IMR-90 (cell line): Measurements from ENCODE around the gene GLT1D1. TPM values are rescaled to one million over a fixed set of nuclear protein-coding genes. Genes with fewer than 3 reads are reported as not detected.

Source experiments
- ATAC-seq: fragments of 200-7000 bp; cut with Tn5 transposase; 2 replicates; pipeline ENCODE4 v1.9.1; 2020; ENCODE audit warnings: low read depth, mild to moderate bottlenecking, moderate library complexity
- BruUV-seq: library from RNA; stranded (reverse); fragments of 400-500 nt; replicated peaks from 2 replicates; lab custom pipeline; 2021; lab: Mats Ljungman, UMichigan
- CTCF ChIA-PET: fragments of 300-600 bp; formaldehyde crosslinking; extraction: SDS; loops from one replicate; lab custom pipeline; 2021; ENCODE audit warnings: antibody characterized with exemption; lab: Yijun Ruan, JAX
- POLR2A ChIA-PET: fragments of 300-600 bp; sonication (Branson Sonifier 250); formaldehyde crosslinking; loops from one replicate; lab custom pipeline; 2022; ENCODE audit warnings: antibody characterized with exemption; ENCODE audit not compliant: unreplicated experiment; lab: Charles Lee
- DNase-seq: peaks from one replicate; pipeline ENCODE4 v3.0.0; 2013
- H2AFZ ChIP-seq: replicated peaks from 2 replicates; pipeline ENCODE3; 2013; ENCODE audit warnings: low read length, mild to moderate bottlenecking; ENCODE audit not compliant: poor library complexity
- H2AK5ac ChIP-seq: 2 replicates; pipeline ENCODE4 v1.6.1; 2013; ENCODE audit warnings: low read depth, low read length, inconsistent platforms
- H2AK9ac ChIP-seq: replicated peaks from 2 replicates; pipeline ENCODE3; 2013; ENCODE audit warnings: mild to moderate bottlenecking, low read depth, low read length, moderate library complexity; ENCODE audit not compliant: poor library complexity
- H2BK120ac ChIP-seq: 2 replicates; pipeline ENCODE4 v1.6.1; 2013; ENCODE audit warnings: low read depth, low read length, inconsistent platforms
- H2BK15ac ChIP-seq: 3 replicates; pipeline ENCODE4 v1.6.1; 2013; ENCODE audit warnings: low read depth, low read length, inconsistent platforms
- H2BK20ac ChIP-seq: 2 replicates; pipeline ENCODE4 v1.6.1; 2013; ENCODE audit warnings: low read depth, mild to moderate bottlenecking, inconsistent platforms, low read length, moderate library complexity
- H2BK5ac ChIP-seq: 2 replicates; pipeline ENCODE4 v1.6.1; 2013; ENCODE audit warnings: mild to moderate bottlenecking, low read depth, low read length, inconsistent platforms; ENCODE audit not compliant: poor library complexity, severe bottlenecking
- H3K14ac ChIP-seq: replicated peaks from 2 replicates; pipeline ENCODE4 v1.6.1; 2013; ENCODE audit warnings: low read depth, low read length, inconsistent platforms
- H3K18ac ChIP-seq: 2 replicates; pipeline ENCODE4 v1.6.1; 2013; ENCODE audit warnings: low read depth, low read length, control low read depth
- H3K23ac ChIP-seq: 2 replicates; pipeline ENCODE4 v1.6.1; 2013; ENCODE audit warnings: low read depth, low read length, inconsistent platforms
- H3K27ac ChIP-seq: 2 replicates; pipeline ENCODE4 v1.5.1; 2013; ENCODE audit warnings: mild to moderate bottlenecking, control low read depth, low read length; ENCODE audit not compliant: insufficient read depth
- H3K27me3 ChIP-seq: 2 replicates; pipeline ENCODE4 v1.6.1; 2013; ENCODE audit warnings: low read length; ENCODE audit not compliant: control insufficient read depth, insufficient read depth
- H3K36me3 ChIP-seq: 2 replicates; pipeline ENCODE4 v1.6.1; 2013; ENCODE audit warnings: low read length, mixed read lengths; ENCODE audit not compliant: control insufficient read depth, insufficient read depth
- H3K4ac ChIP-seq: 2 replicates; pipeline ENCODE4 v1.6.1; 2013; ENCODE audit warnings: low read depth, low read length, inconsistent platforms
- H3K4me1 ChIP-seq: 2 replicates; pipeline ENCODE4 v1.6.1; 2013; ENCODE audit warnings: low read length, mixed read lengths; ENCODE audit not compliant: control insufficient read depth, insufficient read depth
- H3K4me2 ChIP-seq: 2 replicates; pipeline ENCODE4 v1.6.1; 2013; ENCODE audit warnings: low read depth, mild to moderate bottlenecking, control low read depth, low read length, moderate library complexity
- H3K4me3 ChIP-seq: 2 replicates; pipeline ENCODE4 v1.5.1; 2013; ENCODE audit warnings: low read depth, mild to moderate bottlenecking, control low read depth, low read length, moderate library complexity; ENCODE audit not compliant: insufficient read depth
- H3K56ac ChIP-seq: 2 replicates; pipeline ENCODE4 v1.6.1; 2013; ENCODE audit warnings: low read length, inconsistent platforms; ENCODE audit not compliant: insufficient read depth; ENCODE audit errors: extremely low read depth
- H3K79me1 ChIP-seq, 2 experiments: 2 replicates each; pipeline ENCODE4 v1.6.1; 2013; ENCODE audit warnings: low read length in 2 of 2, inconsistent platforms in 1 of 2, low read depth in 1 of 2
- H3K9ac ChIP-seq: 2 replicates; pipeline ENCODE4 v1.6.1; 2013; ENCODE audit warnings: low read depth, low read length, control low read depth
- H3K9me1 ChIP-seq: 2 replicates; pipeline ENCODE4 v1.6.1; 2013; ENCODE audit warnings: low read length, inconsistent platforms; ENCODE audit not compliant: insufficient read depth
- H3K9me3 ChIP-seq: 2 replicates; pipeline ENCODE4 v1.6.1; 2013; ENCODE audit warnings: low read length; ENCODE audit not compliant: control insufficient read depth, insufficient read depth
- H4K20me1 ChIP-seq: 2 replicates; pipeline ENCODE4 v1.6.1; 2013; ENCODE audit warnings: low read length, inconsistent platforms; ENCODE audit not compliant: insufficient read depth
- H4K5ac ChIP-seq: 2 replicates; pipeline ENCODE4 v1.6.1; 2013; ENCODE audit warnings: mild to moderate bottlenecking, low read depth, low read length, control low read depth
- H4K8ac ChIP-seq, 2 experiments: 2 replicates each; pipeline ENCODE4 v1.6.1; 2013; ENCODE audit warnings: low read depth in 2 of 2, low read length in 2 of 2, control low read depth in 1 of 2, inconsistent platforms in 1 of 2
- H4K91ac ChIP-seq: 2 replicates; pipeline ENCODE4 v1.6.1; 2013; ENCODE audit warnings: low read depth, low read length, inconsistent platforms; ENCODE audit not compliant: insufficient read depth
- BHLHE40 ChIP-seq: fragments of 150-350 bp; IDR thresholded peaks from 2 replicates; pipeline ENCODE4 v1.6.1; 2016; ENCODE audit warnings: mild to moderate bottlenecking, low read depth, low read length
- CEBPB ChIP-seq: IDR thresholded peaks from 2 replicates; pipeline ENCODE4 v1.6.1; 2012; ENCODE audit warnings: low read depth, low read length, improper control_type of control experiment
- MAFK ChIP-seq: IDR thresholded peaks from 2 replicates; pipeline ENCODE4 v1.6.1; 2012; ENCODE audit warnings: low read depth, low read length, improper control_type of control experiment
- NFE2L2 ChIP-seq: fragments of 150-350 bp; IDR thresholded peaks from 2 replicates; pipeline ENCODE4 v1.6.1; 2016; ENCODE audit warnings: low read depth, mild to moderate bottlenecking, low read length
- POLR2A ChIP-seq: IDR thresholded peaks from 2 replicates; pipeline ENCODE4 v1.6.1; 2012; ENCODE audit warnings: mild to moderate bottlenecking, low read depth, low read length
- RCOR1 ChIP-seq: IDR thresholded peaks from 2 replicates; pipeline ENCODE4 v1.6.1; 2012; ENCODE audit warnings: mild to moderate bottlenecking, low read length, improper control_type of control experiment; ENCODE audit not compliant: insufficient replicate concordance
- SMC3 ChIP-seq: fragments of 150-350 bp; IDR thresholded peaks from 2 replicates; pipeline ENCODE4 v1.6.1; 2016; ENCODE audit warnings: low read depth, mild to moderate bottlenecking, antibody characterized with exemption, low read length, moderate library complexity
- WGBS, 2 experiments: methylation state at CpG; one replicate each; pipeline versions ENCODE4 v1.1.5 to v1.1.7; 2013; ENCODE audit warnings: missing lambda C conversion rate in 2 of 2; ENCODE audit not compliant: insufficient read length in 1 of 2; ENCODE audit errors: extremely low coverage in 2 of 2; 5-methylcytosine and 5-hydroxymethylcytosine counted together
- dilution Hi-C: fragments of 300-500 bp; cut with HindIII; formaldehyde crosslinking; loops from one replicate; pipeline ENCODE4 v1.14.3; 2018; ENCODE audit warnings: low sequenced_read_pairs; ENCODE audit not compliant: unreplicated experiment
- in situ Hi-C: fragments of 300-500 bp; cut with MboI; formaldehyde crosslinking; loops from 3 replicates; pipeline ENCODE4 v1.14.3; 2019; ENCODE audit warnings: low sequenced_read_pairs, inconsistent platforms, mixed read lengths
- intact Hi-C: fragments of 100-400 bp; cut with micrococcal nuclease; formaldehyde crosslinking; loops from 2 replicates; pipeline ENCODE4 v1.10.0; 2022
- polyA plus RNA-seq, 3 experiments: library from polyadenylated mRNA; depleted of rRNA; stranded (reverse); fragments of >200 nt; gene quantifications; 2 replicates each; pipeline ENCODE4 v1.2.3, GENCODE V29; 2012; ENCODE audit warnings: low replicate concordance in 1 of 3
- total RNA-seq: library from RNA; depleted of rRNA; stranded (reverse); fragments of >200 nt; gene quantifications from 2 replicates; pipeline ENCODE4 v1.2.3, GENCODE V29; 2012

The GLT1D1 gene
- total and polyA plus RNA-seq, 2 of the 4 experiments (the other 2 are of a cell fraction) = not detected

GRCh38 chr12:128970941-128971340 is 117.7 kb downstream of the GLT1D1 start:
- ChIA-PET POLR2A (no interaction called here), CTCF (no interaction called here)
- Histone ChIP-seq H2BK20ac (no peak overlapping the region), H3K79me1 (no peaks in the 10 kb centered on the region), H3K56ac (no peak overlapping the region), H3K23ac (no peak overlapping the region), H2AK5ac (no peak overlapping the region), H4K91ac (no peak overlapping the region), H3K9me1 (no peaks in the 10 kb centered on the region), H4K5ac (no peak overlapping the region), H4K8ac (no peak overlapping the region), H3K27ac (no peak overlapping the region), H3K4me1 (no peaks in the 10 kb centered on the region), H3K14ac (no peak overlapping the region), H2BK15ac (no peak overlapping the region), H2BK5ac (no peak overlapping the region), H3K27me3 (no peaks in the 10 kb centered on the region), H3K18ac (no peak overlapping the region), H3K36me3 (no peaks in the 10 kb centered on the region), H3K9ac (no peak overlapping the region), H3K4me2 (no peak overlapping the region), H3K4me3 (no peak overlapping the region), H4K20me1 (no peaks in the 10 kb centered on the region), H3K9me3 (peaks cover 44% of the 10 kb centered on the region), H2AK9ac (no peak overlapping the region), H2AFZ (no peak overlapping the region), H3K4ac (no peak overlapping the region), H2BK120ac (no peak overlapping the region)
- intact Hi-C loops (no loop called here), dilution Hi-C loops (no loop called here), in situ Hi-C loops (no loop called here)
- ATAC-seq (no peak), DNase-seq (no peak)
- BruUV-seq = no TSS peak
- WGBS, 2 experiments = 64% methylated on average over 10 of the region's 13 CpGs; no CpG with 5 or more reads in 1 of the 2 experiments
- TF ChIP-seq NFE2L2 (no peak), BHLHE40 (no peak), MAFK (no peak), POLR2A (no peak), RCOR1 (no peak), CEBPB (no peak), SMC3 (no peak)
